K562 (cell line): ENCODE results near the gene UGT1A10. TPM values are rescaled to one million over a fixed set of nuclear protein-coding genes. Genes with fewer than 3 reads are reported as not detected.

Experiments used
- ATAC-seq: fragments of 200-7000 bp; cut with Tn5 transposase; 3 replicates; pipeline ENCODE4 v1.9.1; 2020; ENCODE audit warnings: moderate library complexity
- BruUV-seq: library from RNA; stranded (reverse); fragments of 400-500 nt; replicated peaks from 2 replicates; lab custom pipeline; 2021; lab: Mats Ljungman, UMichigan
- CTCF ChIA-PET: fragments of 300-600 bp; formaldehyde crosslinking; extraction: SDS; loops from one replicate; lab custom pipeline; 2021; ENCODE audit warnings: low intra/inter-chr PET ratio; lab: Yijun Ruan, JAX
- POLR2A ChIA-PET: fragments of 300-600, 350-650 bp; sonication (Branson Sonifier 250); formaldehyde crosslinking; extraction: SDS; loops from one replicate; lab custom pipeline; 2021; ENCODE audit warnings: antibody characterized with exemption, inconsistent platforms; lab: Yijun Ruan, JAX
- DNase-seq, 4 experiments: peaks; one replicate each; pipeline versions ENCODE4 v3.0.0 to v3.0.0-alpha.2; 2011 to 2018; ENCODE audit warnings: low spot score in 3 of 4, mixed read lengths in 3 of 4; ENCODE audit errors: extremely low read depth in 1 of 4
- FAIRE-seq: peaks from 2 replicates; lab custom pipeline; 2011; peaks lifted over from hg19 to GRCh38; lab: Jason Lieb, UNC
- H2AFZ ChIP-seq: 2 replicates; pipeline ENCODE4 v1.6.0; 2011; ENCODE audit warnings: low read depth, low read length, control low read depth, inconsistent platforms
- H3K27ac ChIP-seq: fragments of 200-600 bp; 3 replicates; pipeline ENCODE4 v1.8.0; 2011; ENCODE audit warnings: low read depth, mild to moderate bottlenecking, control low read depth, inconsistent platforms, low read length, moderate library complexity, mixed read lengths; ENCODE audit errors: extremely low read depth
- H3K27me3 ChIP-seq, 2 experiments: fragments of 300-600 bp in 1 of 2; 2 replicates in 1 of 2; 3 replicates in 1 of 2; pipeline versions ENCODE4 v1.6.0 to v1.8.0; 2011; ENCODE audit warnings: inconsistent platforms in 2 of 2, low read length in 2 of 2, mild to moderate bottlenecking in 1 of 2, mixed read lengths in 1 of 2, moderate library complexity in 1 of 2; ENCODE audit not compliant: control insufficient read depth in 2 of 2, insufficient read depth in 2 of 2
- H3K36me3 ChIP-seq: fragments of 300-600 bp; 3 replicates; pipeline ENCODE4 v1.8.0; 2011; ENCODE audit warnings: mild to moderate bottlenecking, low read length, inconsistent platforms; ENCODE audit not compliant: control insufficient read depth, insufficient read depth
- H3K4me1 ChIP-seq, 2 experiments: fragments of 200-600 bp in 1 of 2; replicated peaks in 1 of 2; 2 replicates in 1 of 2; 3 replicates in 1 of 2; pipeline versions ENCODE4 v1.5.1 to v1.8.0; 2011; ENCODE audit warnings: inconsistent platforms in 2 of 2, low read length in 2 of 2, mild to moderate bottlenecking in 1 of 2, mixed read lengths in 1 of 2, moderate library complexity in 1 of 2; ENCODE audit not compliant: control insufficient read depth in 2 of 2, insufficient read depth in 2 of 2
- H3K4me2 ChIP-seq: 2 replicates; pipeline ENCODE4 v1.6.1; 2011; ENCODE audit warnings: low read length, control low read depth, inconsistent platforms, mixed read lengths; ENCODE audit not compliant: insufficient read depth
- H3K4me3 ChIP-seq: fragments of 200-600 bp; sonication (generic), shearing (Covaris generic); 2 replicates; pipeline ENCODE4 v1.5.1; 2016; ENCODE audit warnings: control low read depth, inconsistent platforms
- H3K79me2 ChIP-seq: fragments of 200-600 bp; 3 replicates; pipeline ENCODE4 v1.8.0; 2011; ENCODE audit warnings: low read length, inconsistent platforms; ENCODE audit not compliant: control insufficient read depth, insufficient read depth
- H3K9ac ChIP-seq, 2 experiments: 2 replicates each; pipeline versions ENCODE4 v1.6.0 to v1.6.1; 2011; ENCODE audit warnings: low read depth in 2 of 2, low read length in 2 of 2, control low read depth in 1 of 2, inconsistent platforms in 1 of 2, mild to moderate bottlenecking in 1 of 2, mixed read lengths in 1 of 2; ENCODE audit not compliant: insufficient read depth in 1 of 2
- H3K9me1 ChIP-seq: one replicate; pipeline ENCODE4 v1.6.0; 2011; ENCODE audit warnings: inconsistent platforms, mild to moderate bottlenecking, low read length, moderate library complexity; ENCODE audit not compliant: control insufficient read depth, insufficient read depth
- H3K9me3 ChIP-seq: replicated peaks from 2 replicates; pipeline ENCODE4 v1.5.1; 2011; ENCODE audit warnings: low read depth, low read length, inconsistent platforms; ENCODE audit not compliant: control insufficient read depth, insufficient read depth
- H4K20me1 ChIP-seq: replicated peaks from 2 replicates; pipeline ENCODE4 v1.6.1; 2011; ENCODE audit warnings: low read length, inconsistent platforms, mixed read lengths; ENCODE audit not compliant: control insufficient read depth, insufficient read depth
- FIP1L1 ChIP-seq: fragments of 200-400 bp; formaldehyde crosslinking; IDR thresholded peaks from 2 replicates; pipeline ENCODE4 v1.6.1; 2018; ENCODE audit warnings: mild to moderate bottlenecking, low read depth, low read length; ENCODE audit not compliant: poor library complexity, severe bottlenecking
- FOXP1 ChIP-seq: sonication (generic); formaldehyde crosslinking; IDR thresholded peaks from 2 replicates; pipeline ENCODE4 v1.8.0; 2022; ENCODE audit warnings: mild to moderate bottlenecking, missing genetic modification reagents
- KAT8 ChIP-seq: fragments of 450-650 bp; IDR thresholded peaks from 2 replicates; pipeline ENCODE4 v1.6.1; 2016; ENCODE audit warnings: low read depth, mild to moderate bottlenecking
- RBBP5 ChIP-seq: fragments of 200-600 bp; sonication (generic); IDR thresholded peaks from 2 replicates; pipeline ENCODE4 v1.6.1; 2012; ENCODE audit warnings: borderline replicate concordance, mild to moderate bottlenecking, low read length, control low read depth, inconsistent platforms; ENCODE audit not compliant: insufficient read depth, poor library complexity, severe bottlenecking
- SP2 ChIP-seq: IDR thresholded peaks from 2 replicates; pipeline ENCODE4 v1.6.1; 2011; ENCODE audit warnings: mild to moderate bottlenecking, low read depth, low read length, moderate library complexity; ENCODE audit not compliant: poor library complexity, severe bottlenecking; ENCODE audit errors: extremely low read depth
- UBTF ChIP-seq, 2 experiments: IDR thresholded peaks; 2 replicates each; pipeline ENCODE4 v1.6.1; 2012; ENCODE audit warnings: improper control_type of control experiment in 2 of 2, low read depth in 2 of 2, low read length in 2 of 2, borderline replicate concordance in 1 of 2
- WGBS: fragments of 100-300 bp; shearing (Covaris generic); methylation state at CpG from one replicate; pipeline ENCODE4 v1.1.6; 2016; ENCODE audit warnings: low coverage, mixed read lengths; ENCODE audit not compliant: insufficient coverage; ENCODE audit errors: missing lambda C conversion rate; 5-methylcytosine and 5-hydroxymethylcytosine counted together
- in situ Hi-C: fragments of 300-500 bp; cut with MboI; formaldehyde crosslinking; loops from 4 replicates; pipeline ENCODE4 v1.15.0; 2018; ENCODE audit warnings: inconsistent platforms, mixed read lengths
- intact Hi-C: fragments of 100-400 bp; cut with micrococcal nuclease; formaldehyde crosslinking; loops from 2 replicates; pipeline ENCODE4 v1.14.2; 2022
- polyA plus RNA-seq, 8 experiments: library from polyadenylated mRNA; depleted of rRNA in 4 of 8; stranded (reverse) in 5 of 8; unstranded in 3 of 8; fragments of >200 nt; fragmentation: Nextera tagmentation in 2 of 8; fragmentation: Illumina TruSeq in 1 of 8; extraction: Ambion mirVana in 2 of 8; extraction: Trizol in 1 of 8; gene quantifications; 2 replicates each; pipeline versions ENCODE4 v1.2.1 to v1.2.3, GENCODE V29; 2011 to 2014; ENCODE audit warnings: inconsistent platforms in 1 of 8, missing spikeins in 1 of 8
- total RNA-seq, 7 experiments: library from RNA; depleted of rRNA in 6 of 7; stranded (reverse); fragments of >200 nt in 6 of 7; fragmentation: Illumina TruSeq in 2 of 7; extraction: Trizol in 2 of 7; gene quantifications; 2 replicates each; pipeline versions ENCODE4 v1.2.1 to v1.2.3, GENCODE V29; 2011 to 2021; ENCODE audit warnings: low replicate concordance in 1 of 7
- TF ChIP-seq, protein P1 (sequence below): fragments of 250-450 bp; sonication (Bioruptor Pico); IDR thresholded peaks from 2 replicates; pipeline ENCODE4 v1.4.0; 2020; ENCODE audit warnings: borderline replicate concordance

The UGT1A10 gene
- total and polyA plus RNA-seq, 9 of the 15 experiments (the other 6 are each of a cell fraction or from before 2014, with no cell fraction given) = not detected

DNA sequence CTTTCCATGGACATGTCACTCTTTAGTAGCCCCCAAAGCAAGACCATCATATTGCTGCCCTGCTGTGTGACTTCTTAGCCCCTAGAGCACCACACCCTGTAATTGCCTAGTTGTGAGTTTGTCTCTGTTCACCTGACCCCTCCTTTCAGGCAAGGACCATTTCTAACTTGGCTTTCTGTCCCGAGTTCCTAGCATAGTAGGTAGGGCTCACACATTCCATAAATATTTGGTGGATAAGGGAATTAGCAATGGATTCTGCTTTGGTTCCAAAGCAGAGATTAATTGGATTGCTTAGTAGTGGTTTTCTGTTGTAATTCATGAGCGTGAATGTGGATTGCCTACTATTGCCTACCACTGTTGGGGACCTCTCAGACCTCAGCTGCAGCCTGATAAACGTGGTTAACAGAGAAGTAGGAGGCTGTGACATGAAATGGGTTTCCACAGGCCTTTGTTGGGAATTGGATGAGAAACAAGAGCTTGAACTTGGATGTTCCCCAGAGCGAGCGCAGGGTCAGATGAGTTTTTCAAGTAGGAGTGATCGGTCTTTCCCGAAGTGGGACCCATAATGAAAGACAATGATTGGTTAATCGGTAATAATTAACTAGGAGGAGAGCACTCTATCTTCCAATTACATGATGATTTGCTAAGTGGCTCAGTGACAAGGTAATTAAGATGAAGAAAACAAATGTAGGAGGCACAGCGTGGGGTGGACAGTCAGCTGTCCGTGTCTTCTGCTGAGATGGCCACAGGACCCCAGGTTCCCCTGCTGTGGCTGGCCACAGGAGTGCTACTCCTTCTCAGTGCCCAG lies 110.4 kb downstream of the UGT1A10 start:
- intact Hi-C loops = no loop called here
- Histone ChIP-seq H3K9me1 (no peaks in the 10 kb centered on the region), H3K36me3 (no peaks in the 10 kb centered on the region), H3K27ac (no peak overlapping the region), H3K79me2 (no peaks in the 10 kb centered on the region), H3K27me3 (no peaks in the 10 kb centered on the region), H3K9me3 (no peaks in the 10 kb centered on the region), H2AFZ (no peak overlapping the region), H3K4me2 (no peak overlapping the region), H4K20me1 (no peaks in the 10 kb centered on the region), H3K4me1 (peaks cover 0 to 7% of the 10 kb centered on the region in 2 experiments; a peak in 2 of 5 replicates), H3K4me3 (no peak overlapping the region), H3K9ac (no peak overlapping the region)
- in situ Hi-C loops = no loop called here
- DNase-seq = no peak
- ATAC-seq = no peak
- POLR2A ChIA-PET = no interaction called here
- no TSS peak for BruUV-seq
- no peak for FAIRE-seq
- 0% methylated on average over 9 of the region's 10 CpGs for WGBS
- CTCF ChIA-PET = no interaction called here
- TF ChIP-seq, protein P1, sequence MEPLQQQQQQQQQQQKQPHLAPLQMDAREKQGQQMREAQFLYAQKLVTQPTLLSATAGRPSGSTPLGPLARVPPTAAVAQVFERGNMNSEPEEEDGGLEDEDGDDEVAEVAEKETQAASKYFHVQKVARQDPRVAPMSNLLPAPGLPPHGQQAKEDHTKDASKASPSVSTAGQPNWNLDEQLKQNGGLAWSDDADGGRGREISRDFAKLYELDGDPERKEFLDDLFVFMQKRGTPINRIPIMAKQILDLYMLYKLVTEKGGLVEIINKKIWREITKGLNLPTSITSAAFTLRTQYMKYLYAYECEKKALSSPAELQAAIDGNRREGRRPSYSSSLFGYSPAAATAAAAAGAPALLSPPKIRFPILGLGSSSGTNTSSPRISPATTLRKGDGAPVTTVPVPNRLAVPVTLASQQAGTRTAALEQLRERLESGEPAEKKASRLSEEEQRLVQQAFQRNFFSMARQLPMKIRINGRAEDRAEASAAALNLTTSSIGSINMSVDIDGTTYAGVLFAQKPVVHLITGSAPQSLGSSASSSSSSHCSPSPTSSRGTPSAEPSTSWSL = no peak
- TF ChIP-seq FOXP1 = no peak

GRCh38 chr2:233747283-233747544 lies 111.0 kb downstream of the UGT1A10 start:
- Histone ChIP-seq H3K4me2 (no peak overlapping the region), H3K9ac (no peak overlapping the region), H3K79me2 (no peaks in the 10 kb centered on the region), H3K27ac (no peak overlapping the region), H3K9me3 (no peaks in the 10 kb centered on the region), H2AFZ (no peak overlapping the region), H4K20me1 (no peaks in the 10 kb centered on the region), H3K4me1 (peaks cover 0 to 7% of the 10 kb centered on the region in 2 experiments; a peak in 2 of 5 replicates), H3K27me3 (no peaks in the 10 kb centered on the region), H3K9me1 (no peaks in the 10 kb centered on the region), H3K4me3 (no peak overlapping the region), H3K36me3 (no peaks in the 10 kb centered on the region)
- no peak for ATAC-seq
- intact Hi-C loops = no loop called here
- POLR2A ChIA-PET = no interaction called here
- BruUV-seq = no TSS peak
- no peak for FAIRE-seq
- WGBS = 3% methylated on average over 6 of the region's 6 CpGs
- in situ Hi-C loops = no loop called here
- DNase-seq = no peak
- CTCF ChIA-PET = no interaction called here
- TF ChIP-seq FIP1L1 (no peak), UBTF (IDR thresholded peaks at IDR 0.05; ENCODE audit: borderline replicate concordance in 1 of 2, low read depth in 2 of 2, low read length in 2 of 2) (no peak), RBBP5 (no peak), SP2 (no peak), KAT8 (no peak)
